ENCODE results near the gene B4GALT4.
"Not testable (repeated sequence)": the region's sequence is repeated elsewhere in the genome, so short reads cannot be mapped to it uniquely, and the experiment has no call there.

The B4GALT4 gene

DNA sequence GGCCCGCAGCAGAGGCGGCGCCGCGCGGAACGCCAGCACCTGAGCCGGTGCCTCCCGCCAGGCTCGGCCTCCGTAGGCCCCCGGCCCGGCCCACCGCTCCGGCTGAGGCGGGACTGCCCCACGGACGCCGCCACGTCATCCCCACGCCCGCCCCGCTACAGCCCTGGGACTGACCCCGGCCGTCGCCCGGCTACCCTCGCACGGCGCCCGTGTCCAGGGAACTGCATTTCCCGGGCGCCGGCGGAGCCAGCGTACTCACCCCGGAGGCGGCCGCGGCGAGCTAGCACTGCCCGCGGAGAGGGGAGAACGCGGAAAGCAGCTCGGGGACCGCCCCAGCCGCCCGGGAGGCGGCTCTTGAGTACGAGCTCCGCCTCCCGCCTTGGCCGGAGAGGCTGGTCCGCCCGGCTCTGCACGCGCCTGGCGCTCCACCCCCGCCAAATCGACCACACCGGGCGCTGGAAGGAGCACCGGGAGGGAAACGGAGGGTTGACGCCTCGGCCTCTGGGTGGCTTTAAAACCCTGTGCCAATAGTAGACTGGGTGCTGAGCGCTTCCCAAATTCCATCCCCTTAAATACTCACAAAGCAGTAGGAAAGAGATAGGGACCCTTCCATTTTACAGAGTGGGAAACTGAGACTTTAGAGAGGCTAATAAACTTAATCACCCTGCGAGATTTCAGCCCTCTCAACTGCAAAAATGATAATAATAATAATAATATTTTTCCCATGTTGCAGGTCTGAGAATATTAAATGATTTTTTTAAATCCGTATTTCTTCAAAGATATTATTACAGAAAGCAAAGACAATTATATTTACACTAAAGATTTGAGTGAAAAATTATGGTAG is at the start of gene B4GALT4:
TSS of gene B4GALT4 (minus strand) at position 288 of the 844 bp plus-strand sequence. CDS start 10,779 bp downstream, outside the sequence.
- Mint-ChIP-seq H3K4me3 (peak within 1 kb of the TSS; percentile 95), H3K9me3 (ENCODE audit: low read depth) (no peaks in the 10 kb centered on the region), H3K4me1 (ENCODE audit: low read depth) (peaks cover 40% of the 10 kb centered on the region), H3K27ac (peak within 1 kb of the TSS; percentile 95), H3K36me3 (peaks cover 2% of the 10 kb centered on the region), H3K27me3 (no peaks in the 10 kb centered on the region)

GRCh38 chr3:119289404-119289770 is 48.7 kb upstream of the B4GALT4 start:
- Mint-ChIP-seq H3K27me3 (no peaks in the 10 kb centered on the region), H3K36me3 (peaks cover 9% of the 10 kb centered on the region), H3K4me3 (no peak overlapping the region), H3K27ac (no peak overlapping the region), H3K4me1 (ENCODE audit: low read depth) (peaks cover 18% of the 10 kb centered on the region), H3K9me3 (ENCODE audit: low read depth) (peaks cover 18% of the 10 kb centered on the region)

DNA sequence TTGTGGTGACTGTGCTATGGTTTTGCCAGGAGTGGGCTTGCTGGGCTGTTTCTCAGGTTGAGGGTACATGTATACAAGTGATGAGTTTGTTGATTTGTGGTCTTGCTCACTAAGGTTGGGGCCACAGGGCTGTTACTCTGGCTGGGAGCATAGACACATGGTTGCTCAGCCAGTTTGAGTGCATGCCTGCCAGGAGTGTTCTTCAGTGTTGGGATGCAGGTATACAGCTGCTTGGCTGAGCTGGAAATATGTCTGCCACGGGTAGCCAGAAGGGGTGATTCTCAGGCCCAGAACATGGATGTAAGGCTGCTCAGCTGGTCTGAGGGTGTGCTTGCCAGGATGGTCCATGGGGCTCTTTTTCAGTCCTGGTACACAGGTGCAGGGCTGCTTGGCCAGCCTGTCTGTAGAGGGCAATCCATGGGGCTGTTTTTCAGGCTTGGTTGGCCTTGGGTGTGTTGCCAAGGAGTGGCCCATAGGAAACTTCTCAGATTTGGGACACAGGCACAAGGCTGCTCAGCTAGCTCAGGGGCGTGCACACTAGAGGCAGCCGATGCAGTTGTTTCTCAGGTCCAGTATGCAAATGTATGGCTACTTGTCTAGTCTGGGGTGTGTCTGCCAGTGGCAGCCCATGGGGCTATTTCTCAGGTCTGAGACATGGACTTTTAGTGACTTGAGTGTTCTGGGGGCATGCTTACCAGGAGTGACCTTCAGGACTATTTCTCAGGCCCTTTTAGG is 48.2 kb upstream of the B4GALT4 start:
- H3K4me1 Mint-ChIP-seq (ENCODE audit: low read depth) = peaks cover 18% of the 10 kb centered on the region
- H3K27ac Mint-ChIP-seq = no peak overlapping the region
- no peak overlapping the region for H3K4me3 Mint-ChIP-seq
- peaks cover 20% of the 10 kb centered on the region for H3K9me3 Mint-ChIP-seq (ENCODE audit: low read depth)
- no peaks in the 10 kb centered on the region for H3K27me3 Mint-ChIP-seq
- peaks cover 9% of the 10 kb centered on the region for H3K36me3 Mint-ChIP-seq

DNA sequence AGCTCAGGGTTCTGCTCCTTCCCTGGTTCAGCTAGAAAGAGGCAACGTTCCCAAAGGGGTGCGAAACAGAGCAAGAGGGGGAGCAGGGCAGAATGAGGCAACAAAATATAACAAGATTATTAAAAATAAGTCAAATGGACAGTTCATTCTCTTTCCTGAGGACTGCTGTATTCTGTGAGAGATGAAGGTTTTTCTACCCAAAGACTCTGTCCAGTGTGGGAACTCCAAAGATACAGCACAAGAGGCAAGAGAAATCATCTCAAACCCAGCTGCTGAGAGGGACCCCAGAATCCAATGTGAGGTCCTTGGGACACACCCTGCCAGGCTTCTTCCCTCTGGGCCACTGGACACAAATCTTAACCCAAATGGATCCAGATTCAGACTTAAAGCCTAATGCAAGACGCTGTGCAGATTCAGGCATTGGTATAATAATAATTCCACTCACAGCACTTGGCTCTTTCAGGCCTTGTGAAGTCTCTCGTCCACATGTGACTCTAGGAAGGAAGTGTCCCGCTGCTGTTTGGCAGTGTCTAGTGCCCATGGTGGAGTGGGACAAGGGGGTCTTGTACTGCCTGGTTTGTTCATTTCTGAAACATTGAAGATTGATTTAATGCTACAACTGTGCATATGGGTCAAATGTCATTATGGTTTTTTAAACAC is 39.0 kb upstream of the B4GALT4 start:
- Mint-ChIP-seq H3K27ac (no peak overlapping the region), H3K36me3 (peaks cover 13% of the 10 kb centered on the region), H3K9me3 (ENCODE audit: low read depth) (peaks cover 20% of the 10 kb centered on the region), H3K4me1 (ENCODE audit: low read depth) (peaks cover 5% of the 10 kb centered on the region), H3K4me3 (no peak overlapping the region), H3K27me3 (no peaks in the 10 kb centered on the region)

- H3K27ac Mint-ChIP-seq = no peak overlapping the region
- H3K9me3 Mint-ChIP-seq (ENCODE audit: low read depth) = peaks cover 20% of the 10 kb centered on the region
- H3K36me3 Mint-ChIP-seq = peaks cover 13% of the 10 kb centered on the region
- H3K4me1 Mint-ChIP-seq (ENCODE audit: low read depth) = peaks cover 8% of the 10 kb centered on the region
- H3K27me3 Mint-ChIP-seq = no peaks in the 10 kb centered on the region
- H3K4me3 Mint-ChIP-seq = no peak overlapping the region
Observed at GRCh38 chr3:119279101-119279554, 38.5 kb upstream of the B4GALT4 start.

DNA sequence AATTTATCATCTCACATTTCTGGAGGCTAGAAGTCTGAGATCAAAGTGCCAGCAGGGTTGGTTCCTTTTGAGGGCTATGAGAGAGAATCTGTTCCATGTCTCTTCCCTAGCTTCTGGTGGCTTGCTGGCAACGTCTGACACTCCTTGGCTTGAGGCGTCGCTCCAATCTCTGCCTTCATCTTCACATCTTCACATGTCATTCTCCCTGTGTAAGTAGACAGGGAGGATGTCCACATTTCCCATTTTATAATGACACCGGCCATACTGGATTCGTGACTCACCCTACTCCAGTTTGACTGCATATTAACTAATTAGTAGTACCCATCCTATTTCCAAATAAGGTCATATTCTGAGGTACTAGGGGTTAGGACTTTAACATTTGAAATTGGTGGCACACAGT is 36.0 kb upstream of the B4GALT4 start:
- no peaks in the 10 kb centered on the region for H3K27me3 Mint-ChIP-seq
- no peak overlapping the region for H3K4me3 Mint-ChIP-seq
- peaks cover 8% of the 10 kb centered on the region for H3K4me1 Mint-ChIP-seq (ENCODE audit: low read depth)
- peak overlapping the region; percentile 5 for H3K27ac Mint-ChIP-seq
- H3K9me3 Mint-ChIP-seq (ENCODE audit: low read depth) = peaks cover 2% of the 10 kb centered on the region
- H3K36me3 Mint-ChIP-seq = peaks cover 2% of the 10 kb centered on the region

DNA sequence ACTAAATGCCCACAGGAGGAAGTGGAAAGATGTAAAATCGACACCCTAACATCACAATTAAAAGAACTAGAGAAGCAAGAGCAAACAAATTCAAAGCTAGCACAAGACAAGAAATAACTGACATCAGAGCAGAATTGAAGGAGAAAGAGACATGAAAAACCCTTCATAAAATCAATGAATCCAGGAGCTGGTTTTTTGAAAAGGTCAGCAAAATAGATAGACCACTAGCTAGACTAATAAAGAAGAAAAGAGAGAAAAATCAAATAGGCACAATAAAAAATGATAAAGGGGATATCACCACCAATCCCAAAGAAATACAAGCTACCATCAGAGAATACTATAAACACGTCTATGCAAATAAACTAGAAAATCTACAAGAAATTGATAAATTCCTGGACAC is 29.5 kb upstream of the B4GALT4 start:
- not testable (repeated sequence) for H3K4me3 Mint-ChIP-seq; H3K27ac Mint-ChIP-seq; H3K36me3 Mint-ChIP-seq; H3K9me3 Mint-ChIP-seq (ENCODE audit: low read depth); H3K27me3 Mint-ChIP-seq; H3K4me1 Mint-ChIP-seq (ENCODE audit: low read depth)

GRCh38 chr3:119261055-119261454 is 20.4 kb upstream of the B4GALT4 start:
- Mint-ChIP-seq H3K27me3 (peaks cover 1% of the 10 kb centered on the region), H3K4me1 (ENCODE audit: low read depth) (no peaks in the 10 kb centered on the region), H3K4me3 (no peak overlapping the region), H3K36me3 (no peaks in the 10 kb centered on the region), H3K9me3 (ENCODE audit: low read depth) (no peaks in the 10 kb centered on the region), H3K27ac (no peak overlapping the region)

GRCh38 chr3:119259821-119260220 is 19.1 kb upstream of the B4GALT4 start:
- no peak overlapping the region for H3K27ac Mint-ChIP-seq

DNA sequence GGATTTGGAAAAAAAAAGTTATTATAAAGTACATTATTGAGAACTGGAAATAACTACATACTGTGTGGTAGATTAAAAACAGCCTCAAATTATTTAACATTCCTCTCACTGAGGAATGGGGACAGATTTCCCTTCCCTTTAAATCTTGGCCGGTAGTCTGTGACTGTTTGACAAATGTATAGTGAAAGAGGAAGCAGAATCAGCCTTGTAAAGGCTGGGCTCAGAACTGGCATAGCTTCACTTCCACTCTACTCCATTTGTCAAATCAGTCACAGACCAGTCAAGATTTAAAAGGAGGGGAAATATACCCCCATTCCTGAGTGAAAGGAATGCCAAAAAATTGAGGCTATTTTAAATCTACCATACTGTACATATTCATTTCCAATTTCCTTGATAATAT is 18.2 kb upstream of the B4GALT4 start:
- H3K9me3 Mint-ChIP-seq (ENCODE audit: low read depth) = no peaks in the 10 kb centered on the region
- H3K36me3 Mint-ChIP-seq = no peaks in the 10 kb centered on the region
- no peaks in the 10 kb centered on the region for H3K4me1 Mint-ChIP-seq (ENCODE audit: low read depth)
- peaks cover 1% of the 10 kb centered on the region for H3K27me3 Mint-ChIP-seq
- H3K27ac Mint-ChIP-seq = no peak overlapping the region
- H3K4me3 Mint-ChIP-seq = no peak overlapping the region

More at GRCh38 chr3:119259821-119260220, 19.1 kb upstream of the B4GALT4 start:
- Mint-ChIP-seq H3K9me3 (ENCODE audit: low read depth) (no peaks in the 10 kb centered on the region), H3K4me3 (no peak overlapping the region), H3K27me3 (peaks cover 1% of the 10 kb centered on the region), H3K4me1 (ENCODE audit: low read depth) (no peaks in the 10 kb centered on the region), H3K36me3 (no peaks in the 10 kb centered on the region)

GRCh38 chr3:119257654-119258410 is 17.2 kb upstream of the B4GALT4 start:
- H3K4me1 Mint-ChIP-seq (ENCODE audit: low read depth) = no peaks in the 10 kb centered on the region
- no peak overlapping the region for H3K27ac Mint-ChIP-seq

GRCh38 chr3:119257111-119257510 is 16.4 kb upstream of the B4GALT4 start:
- Mint-ChIP-seq H3K4me1 (ENCODE audit: low read depth) (no peaks in the 10 kb centered on the region), H3K4me3 (no peak overlapping the region), H3K27me3 (no peaks in the 10 kb centered on the region), H3K9me3 (ENCODE audit: low read depth) (no peaks in the 10 kb centered on the region), H3K36me3 (no peaks in the 10 kb centered on the region), H3K27ac (no peak overlapping the region)

More at GRCh38 chr3:119257654-119258410, 17.2 kb upstream of the B4GALT4 start:
- Mint-ChIP-seq H3K27me3 (peaks cover 1% of the 10 kb centered on the region), H3K36me3 (no peaks in the 10 kb centered on the region), H3K4me3 (no peak overlapping the region), H3K9me3 (ENCODE audit: low read depth) (no peaks in the 10 kb centered on the region)

- Mint-ChIP-seq H3K36me3 (no peaks in the 10 kb centered on the region), H3K4me3 (no peak overlapping the region), H3K27ac (no peak overlapping the region), H3K9me3 (ENCODE audit: low read depth) (no peaks in the 10 kb centered on the region), H3K4me1 (ENCODE audit: low read depth) (no peaks in the 10 kb centered on the region), H3K27me3 (no peaks in the 10 kb centered on the region)
Observed at GRCh38 chr3:119255214-119255613, 14.5 kb upstream of the B4GALT4 start.

- no peak overlapping the region for H3K4me3 Mint-ChIP-seq
- H3K36me3 Mint-ChIP-seq = peaks cover 10% of the 10 kb centered on the region
- H3K9me3 Mint-ChIP-seq (ENCODE audit: low read depth) = peaks cover 17% of the 10 kb centered on the region
- no peak overlapping the region for H3K27ac Mint-ChIP-seq
- peaks cover 4% of the 10 kb centered on the region for H3K4me1 Mint-ChIP-seq (ENCODE audit: low read depth)
- no peaks in the 10 kb centered on the region for H3K27me3 Mint-ChIP-seq
Observed at GRCh38 chr3:119245778-119246177, 5.1 kb upstream of the B4GALT4 start.
